ENCODE results near the gene DPH7. TPM values are rescaled to one million over a fixed set of nuclear protein-coding genes. Genes with fewer than 3 reads are reported as not detected.
"Not testable (repeated sequence)": the region's sequence is repeated elsewhere in the genome, so short reads cannot be mapped to it uniquely, and the experiment has no call there.

The DPH7 gene
- polyA plus RNA-seq, 3 donors: 38.2 to 64.2 (median 44.7) TPM

DNA sequence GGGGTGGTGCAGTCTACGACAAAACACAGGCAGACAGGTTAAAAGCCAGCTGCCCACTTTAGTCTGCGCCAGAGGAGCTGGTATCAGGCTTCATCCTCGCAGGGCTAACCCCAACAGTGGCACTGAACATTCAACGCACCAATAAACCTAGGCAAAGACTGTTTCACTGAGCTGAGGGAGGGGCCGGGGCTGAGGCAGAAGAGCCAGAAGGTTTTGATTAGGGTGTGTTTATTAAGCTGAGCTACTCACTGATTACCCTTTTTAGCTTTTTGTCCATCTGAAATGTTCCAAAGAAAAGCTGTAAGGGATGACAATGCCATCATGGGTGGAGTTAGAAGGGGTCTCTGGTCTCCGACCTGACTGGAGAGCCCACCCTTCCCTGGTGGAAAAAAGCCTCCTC lies 10.2 kb upstream of the DPH7 start:
- no peak for DNase-seq (ENCODE audit: extremely low read depth in 1 of 11, low read depth in 9 of 11, low spot score in 4 of 11)

DNA sequence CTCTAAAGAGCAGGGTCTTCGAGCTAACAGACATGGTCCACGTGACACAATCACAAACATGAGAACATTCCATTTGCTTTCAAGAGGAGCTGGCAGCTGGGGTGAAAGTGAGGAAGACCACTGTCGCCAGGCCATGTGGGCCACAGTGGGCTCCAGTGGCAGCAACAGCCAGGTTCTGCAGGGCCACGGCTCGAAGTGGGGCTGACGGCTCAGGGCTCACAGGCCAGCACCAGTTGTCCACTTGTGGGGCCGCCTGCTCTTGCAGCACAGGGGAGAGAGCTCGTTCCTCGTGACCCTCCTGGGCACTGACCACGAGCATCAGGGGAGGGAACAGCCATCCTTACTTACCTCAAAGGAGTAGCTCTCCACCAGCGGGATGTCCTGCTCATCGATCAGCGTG lies 9.6 kb upstream of the DPH7 start:
- no peak for DNase-seq (ENCODE audit: extremely low read depth in 1 of 11, low read depth in 9 of 11, low spot score in 4 of 11)

DNA sequence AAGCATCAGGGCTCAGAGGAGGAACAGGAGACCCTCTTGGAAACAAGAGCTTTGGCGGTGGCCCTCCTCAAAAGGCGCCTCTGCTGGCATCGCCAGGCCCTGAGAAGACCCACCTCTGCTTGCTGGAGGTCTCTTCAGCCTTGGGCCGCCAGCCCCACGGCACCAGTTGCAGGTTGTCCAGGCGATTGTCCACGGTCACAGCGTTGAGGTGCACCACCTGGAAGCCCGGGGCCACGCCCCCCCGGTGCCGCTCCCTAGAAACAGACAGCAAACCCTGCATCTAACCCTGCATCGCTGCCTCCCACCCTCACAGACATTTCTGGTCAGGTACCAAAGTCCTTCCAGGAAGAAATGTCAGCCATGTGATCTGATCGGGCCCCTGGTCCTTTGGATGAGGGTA lies 8.1 kb upstream of the DPH7 start:
- no peak for DNase-seq (ENCODE audit: extremely low read depth in 1 of 11, low read depth in 9 of 11, low spot score in 4 of 11)

DNA sequence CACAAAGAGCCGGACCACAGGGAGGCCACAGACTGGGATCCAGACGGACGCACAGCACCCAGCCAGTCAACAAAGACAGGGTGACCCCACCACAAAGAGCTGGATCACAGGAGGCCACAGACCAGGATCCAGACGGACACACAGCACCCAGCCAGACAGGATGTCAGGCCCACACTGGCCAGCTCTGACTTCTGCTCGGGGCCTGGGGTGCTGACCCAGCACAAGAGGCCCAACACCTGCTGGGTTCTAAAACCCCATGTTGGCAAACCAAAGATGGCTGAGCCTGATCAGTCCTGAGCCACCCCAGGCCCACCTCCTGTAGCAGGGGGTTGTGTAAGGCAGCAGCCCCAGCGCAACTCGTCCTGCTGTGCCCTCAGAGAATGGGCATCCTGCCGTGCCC lies 5.2 kb upstream of the DPH7 start:
- no peak for DNase-seq (ENCODE audit: extremely low read depth in 1 of 11, low read depth in 9 of 11, low spot score in 4 of 11)

DNA sequence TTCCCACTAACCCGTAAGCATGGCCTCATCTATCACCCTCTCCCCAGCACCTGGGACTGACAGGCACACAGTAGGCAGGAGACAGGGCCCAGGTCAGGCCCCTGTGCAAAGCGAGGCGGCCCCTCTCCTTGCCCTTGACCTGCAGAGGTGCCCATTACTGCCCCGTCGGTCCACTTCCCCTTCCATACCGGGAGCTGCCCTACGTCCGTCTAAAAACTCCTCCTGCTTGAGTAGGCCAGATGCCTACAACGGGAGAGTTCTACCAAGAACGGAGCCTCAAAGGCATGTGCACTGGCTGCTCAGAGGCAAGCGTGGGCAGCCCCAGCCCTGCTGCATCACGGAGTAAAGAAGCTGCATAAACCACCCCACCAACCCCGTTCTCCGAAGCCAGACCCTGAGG lies 4.6 kb upstream of the DPH7 start:
- no peak for DNase-seq (ENCODE audit: extremely low read depth in 1 of 11, low read depth in 9 of 11, low spot score in 4 of 11)

DNA sequence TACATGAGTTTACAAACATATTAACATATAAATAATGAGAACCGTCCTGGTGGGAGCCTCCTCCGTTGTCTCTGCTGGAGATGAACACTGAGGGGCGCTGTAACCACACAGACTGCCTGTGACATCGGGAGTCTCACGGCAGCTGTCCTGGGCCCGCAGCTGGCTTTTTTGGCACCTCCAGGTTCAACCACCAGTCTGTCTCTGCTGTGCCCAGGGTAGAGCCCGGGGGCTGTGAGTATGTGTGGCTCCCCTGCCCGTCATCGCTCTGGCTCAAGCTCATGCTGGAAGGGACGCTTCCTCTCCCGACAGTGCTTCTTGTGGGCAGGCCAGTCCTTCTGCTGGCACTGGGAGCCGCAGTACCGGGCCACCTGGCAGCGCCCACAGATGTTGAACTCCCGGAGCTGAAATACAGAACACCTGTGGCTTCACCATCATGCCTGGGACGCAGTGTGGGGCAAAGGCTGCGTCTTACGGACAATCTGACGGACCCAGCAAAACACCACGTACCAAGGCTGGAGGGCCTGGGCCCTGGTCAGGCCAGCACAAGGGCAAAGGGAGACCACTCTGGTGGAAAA lies 3.6 kb upstream of the DPH7 start:
- DNase-seq (ENCODE audit: extremely low read depth in 1 of 11, low read depth in 9 of 11, low spot score in 4 of 11): no peak

DNA sequence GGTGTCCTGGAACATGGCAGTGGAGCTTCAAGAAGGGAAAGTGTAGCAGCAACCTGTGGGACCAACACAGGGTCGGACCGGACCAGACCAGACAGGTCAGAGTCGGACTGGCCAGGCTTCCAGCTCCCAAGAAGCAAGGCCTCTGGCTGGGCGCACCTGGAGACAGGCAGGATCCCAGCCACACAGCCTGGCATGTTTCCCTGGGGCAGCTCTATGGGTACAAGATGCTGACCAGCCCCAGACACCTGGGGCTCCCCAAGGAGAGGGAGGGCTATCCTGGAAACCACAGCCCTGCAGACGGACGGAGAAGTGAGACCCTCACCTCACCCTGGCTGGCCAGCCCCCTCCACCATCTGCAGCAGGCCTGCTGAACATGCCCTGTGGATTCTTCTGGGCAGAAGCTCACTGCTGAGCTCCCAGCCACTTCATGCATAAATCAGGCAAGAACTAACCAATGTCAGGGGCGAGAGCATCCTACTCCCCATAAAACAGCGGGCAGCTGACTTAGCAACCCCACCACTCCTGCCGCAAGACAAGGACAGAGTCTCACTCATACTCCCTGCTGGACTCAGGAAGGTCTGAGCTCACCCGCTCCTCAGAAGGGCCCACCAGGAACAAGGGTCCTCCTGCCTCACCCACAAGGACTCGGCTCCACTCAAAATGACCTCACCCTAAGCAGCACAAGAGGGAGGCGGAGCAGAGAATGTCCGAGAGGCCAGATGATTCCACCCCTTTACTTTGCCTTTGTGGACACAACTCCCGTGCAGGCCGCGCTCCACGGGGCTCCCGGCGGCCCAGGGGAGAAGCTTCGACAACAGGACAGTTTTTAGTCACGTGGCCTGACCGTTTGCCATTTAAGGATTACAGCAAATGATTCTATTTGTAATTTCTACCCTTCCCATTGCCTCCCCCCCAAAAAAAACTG lies 2.9 kb upstream of the DPH7 start:
- no peak for DNase-seq (ENCODE audit: extremely low read depth in 1 of 11, low read depth in 9 of 11, low spot score in 4 of 11)

DNA sequence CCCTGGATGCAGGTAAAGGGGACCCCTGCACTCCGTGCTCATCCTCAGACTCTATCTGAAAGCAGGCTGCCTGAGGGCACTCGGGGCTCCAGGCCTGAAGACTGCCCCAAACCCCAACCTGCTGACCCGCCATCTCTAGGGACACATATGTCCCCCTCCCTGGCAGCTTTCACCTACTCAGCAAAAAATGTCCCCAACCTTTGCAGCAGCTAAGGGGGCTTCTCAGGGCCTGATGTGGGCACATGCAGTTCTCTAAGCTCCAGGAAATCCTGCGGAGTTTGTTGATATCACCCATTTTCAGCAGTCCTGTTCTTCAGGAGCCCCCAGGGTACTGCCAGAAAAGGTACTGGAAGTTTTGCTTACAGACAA lies 2.2 kb upstream of the DPH7 start:
- DNase-seq (ENCODE audit: extremely low read depth in 1 of 11, low read depth in 9 of 11, low spot score in 4 of 11): no peak

DNA sequence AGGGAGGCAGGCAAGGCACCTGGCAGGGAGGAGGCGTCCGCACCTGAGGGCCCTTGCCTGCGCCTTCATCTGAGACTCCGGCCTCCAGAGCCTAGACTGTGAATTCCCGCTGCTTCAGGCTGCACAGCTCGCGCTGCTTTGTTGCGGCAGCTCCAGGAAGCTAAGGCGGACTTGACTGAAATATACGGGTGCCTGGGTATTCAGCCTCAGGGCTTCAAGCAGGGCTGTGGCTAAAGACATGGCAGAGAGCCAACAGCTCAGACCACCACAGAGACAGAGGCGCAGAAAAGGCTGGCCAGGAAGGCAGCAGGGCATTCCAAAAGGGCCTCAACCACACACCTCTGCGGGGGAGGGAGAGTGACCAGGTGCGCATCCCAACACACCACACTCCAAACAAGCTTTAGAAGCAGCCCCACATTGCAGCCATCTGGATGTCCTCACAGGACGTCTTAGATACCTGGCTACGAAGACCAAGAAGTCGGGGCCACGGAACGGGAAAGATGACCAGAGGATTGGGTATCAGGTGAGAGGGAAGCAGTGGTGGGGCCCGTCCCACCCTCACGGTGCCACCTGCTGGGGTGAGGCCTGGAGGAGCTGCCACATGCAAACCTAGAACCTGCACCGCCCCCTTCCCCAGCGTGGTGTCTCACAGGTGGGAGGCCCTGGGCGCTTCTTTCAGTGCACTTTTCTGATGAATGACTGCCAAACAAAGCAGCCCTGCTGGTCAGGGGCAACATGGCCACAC lies 1.7 kb upstream of the DPH7 start:
- DNase-seq (ENCODE audit: extremely low read depth in 1 of 11, low read depth in 9 of 11, low spot score in 4 of 11): no peak

DNA sequence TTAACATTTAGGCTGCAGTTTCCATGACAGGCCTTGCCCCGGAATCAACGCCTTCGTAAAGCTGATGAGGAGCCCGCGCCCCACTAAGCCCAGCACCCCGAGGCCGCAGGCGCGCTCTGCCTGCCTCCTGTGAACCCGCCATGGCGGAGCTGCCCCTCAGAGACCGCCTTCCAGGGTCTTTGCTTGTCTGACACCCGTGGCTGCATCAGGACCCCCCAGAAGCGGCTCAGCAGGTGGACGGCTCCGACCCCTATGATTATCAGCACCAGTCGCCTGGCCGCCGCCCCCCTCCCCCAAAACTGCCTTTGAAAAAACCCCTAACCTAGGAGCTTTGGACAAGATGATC lies 507 bp upstream of the DPH7 start:
- DNase-seq (ENCODE audit: extremely low read depth in 1 of 11, low read depth in 9 of 11, low spot score in 4 of 11): no peak

DNA sequence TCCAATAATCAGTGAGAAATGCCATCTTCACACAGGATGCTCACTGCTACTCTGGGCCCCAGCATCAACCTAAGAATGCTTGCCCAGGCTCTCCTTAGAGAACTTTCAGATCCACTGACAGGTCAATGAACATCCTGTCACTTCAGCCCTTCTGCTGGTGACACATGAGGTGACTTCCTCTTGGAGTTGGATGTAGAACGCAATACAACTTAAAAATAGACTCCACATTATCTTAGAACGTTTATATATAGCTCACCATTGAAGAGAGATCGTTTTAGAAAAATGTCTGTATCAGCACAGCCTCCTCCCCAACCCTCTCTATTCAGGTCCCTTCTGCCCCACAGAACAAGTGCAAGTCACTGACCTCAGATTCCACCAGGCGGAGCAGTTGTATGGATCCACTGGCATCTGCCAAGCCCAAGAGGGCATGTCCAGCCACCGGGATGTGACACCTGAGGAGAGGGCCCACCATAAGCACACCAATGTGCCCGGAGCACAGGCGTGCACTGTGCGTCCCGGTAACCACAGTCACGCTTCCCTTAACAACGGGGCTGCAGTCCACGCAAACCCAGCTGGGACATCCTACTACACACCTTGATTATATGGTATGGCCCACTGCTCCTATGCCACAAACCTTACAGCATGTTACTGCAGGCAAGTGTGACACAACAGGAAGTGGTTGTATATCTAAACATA lies 2.9 kb downstream of the DPH7 start:
- no peak for DNase-seq (ENCODE audit: extremely low read depth in 1 of 11, low read depth in 9 of 11, low spot score in 4 of 11)

DNA sequence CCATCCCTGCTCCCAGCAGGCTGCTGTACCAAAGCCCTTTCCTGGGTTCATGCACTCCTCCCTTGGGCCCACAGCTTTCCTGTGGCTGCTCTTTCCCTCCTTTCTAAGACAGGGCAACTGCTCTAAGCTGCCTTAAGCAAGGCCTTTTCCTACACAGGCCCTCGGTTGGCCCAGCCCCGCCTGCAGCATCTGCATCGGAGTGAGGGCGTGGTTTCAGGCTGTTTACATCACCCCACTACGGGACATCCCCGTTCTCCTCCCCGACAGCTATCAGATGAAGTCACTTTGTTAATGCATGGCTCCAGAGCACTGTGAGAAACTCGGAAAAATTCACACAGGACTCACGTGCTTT lies 3.4 kb downstream of the DPH7 start:
- no peak for DNase-seq (ENCODE audit: extremely low read depth in 1 of 11, low read depth in 9 of 11, low spot score in 4 of 11)

DNA sequence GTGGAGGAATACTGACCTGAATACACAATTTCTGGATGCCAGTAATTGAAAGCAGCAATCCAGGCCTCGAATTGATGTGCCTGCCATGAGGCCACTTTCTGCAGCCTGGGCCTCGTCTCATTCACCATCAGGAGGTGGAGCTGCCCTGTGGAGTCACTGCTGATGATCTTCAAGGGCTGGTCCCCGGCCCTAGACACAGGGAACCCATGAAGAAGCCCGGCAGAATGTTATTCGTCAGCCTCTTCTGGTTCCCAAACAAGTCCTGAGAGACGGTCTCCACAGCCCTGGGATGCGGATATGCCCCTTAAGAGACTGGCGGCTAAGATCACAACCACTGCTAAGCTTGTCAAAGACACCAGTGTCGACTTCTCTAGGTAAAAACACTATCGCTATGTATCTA lies 4.5 kb downstream of the DPH7 start:
- no peak for DNase-seq (ENCODE audit: extremely low read depth in 1 of 11, low read depth in 9 of 11, low spot score in 4 of 11)

DNA sequence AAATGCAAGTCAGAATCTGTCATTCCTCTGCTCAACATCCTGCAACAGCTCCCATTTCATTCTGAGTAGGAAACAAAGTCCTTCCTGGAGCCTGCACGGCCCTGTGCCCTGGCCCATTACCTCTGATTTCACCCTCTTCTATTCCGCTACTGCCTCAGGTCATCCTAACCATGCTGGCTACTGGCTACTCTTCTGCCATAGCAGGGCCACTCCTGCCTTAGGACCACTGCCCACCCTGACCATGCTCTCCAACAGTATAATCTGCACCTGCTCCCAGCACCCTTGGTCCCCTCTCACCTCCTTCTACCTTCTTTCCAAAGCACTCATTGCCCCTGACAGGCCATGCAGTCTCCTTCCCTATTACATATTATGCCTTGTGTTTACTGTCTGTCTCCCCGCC lies 8.2 kb downstream of the DPH7 start:
- DNase-seq (ENCODE audit: extremely low read depth in 1 of 11, low read depth in 9 of 11, low spot score in 4 of 11): no peak

DNA sequence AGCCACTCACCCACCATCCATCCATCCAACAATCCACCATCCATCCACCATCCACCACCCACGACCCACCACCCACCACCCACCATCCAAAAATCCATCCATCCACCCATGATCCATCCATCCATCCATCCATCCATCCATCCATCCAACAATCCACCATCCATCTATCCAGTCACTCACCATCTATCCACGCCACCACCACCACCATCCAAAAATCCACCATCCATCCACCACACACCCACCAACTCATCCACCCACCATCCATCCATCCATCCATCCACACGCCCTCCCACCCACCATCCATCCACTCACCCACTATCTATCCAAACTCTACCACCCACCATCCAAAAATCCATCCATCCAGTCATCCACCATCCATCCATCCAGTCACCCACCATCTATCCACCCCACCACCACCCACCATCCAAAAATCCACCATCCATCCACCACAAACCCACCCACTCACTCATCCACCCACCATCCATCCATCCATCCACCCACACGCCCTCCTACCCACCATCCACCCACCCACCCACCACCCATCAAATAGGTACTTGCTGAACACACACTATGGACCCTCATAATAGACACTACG lies 9.0 kb downstream of the DPH7 start:
- no peak for DNase-seq (ENCODE audit: extremely low read depth in 1 of 11, low read depth in 9 of 11, low spot score in 4 of 11)

DNA sequence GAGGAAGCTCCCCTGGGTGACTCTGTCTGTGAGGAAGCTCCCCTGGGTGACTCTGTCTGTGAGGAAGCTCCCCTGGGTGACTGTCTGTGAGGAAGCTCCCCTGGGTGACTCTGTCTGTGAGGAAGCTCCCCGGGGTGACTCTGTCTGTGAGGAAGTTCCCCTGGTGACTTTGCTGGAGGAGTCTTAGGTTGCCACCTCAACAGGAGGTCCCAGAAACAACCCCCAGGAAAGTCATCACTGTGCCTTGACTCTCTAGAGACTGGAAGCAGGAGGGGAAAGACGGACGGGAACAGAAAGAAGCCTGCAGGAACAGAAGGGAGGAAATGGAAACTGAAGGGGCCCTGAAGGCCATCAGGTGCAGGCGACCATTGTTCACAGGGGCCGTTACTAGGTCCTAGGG lies 10.3 kb downstream of the DPH7 start:
- not testable (repeated sequence) for DNase-seq (ENCODE audit: extremely low read depth in 1 of 11, low read depth in 9 of 11, low spot score in 4 of 11)

DNA sequence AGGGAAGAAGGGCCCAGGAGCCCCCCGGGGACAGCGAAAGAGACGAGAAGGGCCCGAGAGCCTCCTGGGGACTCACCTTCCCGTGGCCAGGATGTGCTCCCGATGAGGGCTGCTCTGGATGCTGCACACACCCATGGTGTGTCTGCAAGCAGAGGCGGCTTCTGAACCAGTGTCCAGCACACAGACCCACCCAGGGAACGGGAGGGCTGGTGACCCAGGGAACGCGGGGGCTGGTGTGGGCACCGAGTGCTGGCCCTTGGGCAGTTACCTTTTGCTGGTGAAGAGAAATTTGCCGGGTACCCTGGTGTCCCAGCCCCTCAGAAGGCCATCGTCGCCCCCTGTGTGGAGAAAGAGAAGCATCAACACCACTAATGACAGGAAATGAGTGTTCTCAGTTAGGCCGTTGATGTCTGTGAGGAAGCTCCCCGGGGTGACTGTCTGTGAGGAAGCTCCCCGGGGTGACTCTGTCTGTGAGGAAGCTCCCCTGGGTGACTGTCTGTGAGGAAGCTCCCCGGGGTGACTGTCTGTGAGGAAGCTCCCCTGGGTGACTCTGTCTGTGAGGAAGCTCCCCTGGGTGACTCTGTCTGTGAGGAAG lies 13.8 kb downstream of the DPH7 start:
- DNase-seq (ENCODE audit: extremely low read depth in 1 of 11, low read depth in 9 of 11, low spot score in 4 of 11): no peak

DNA sequence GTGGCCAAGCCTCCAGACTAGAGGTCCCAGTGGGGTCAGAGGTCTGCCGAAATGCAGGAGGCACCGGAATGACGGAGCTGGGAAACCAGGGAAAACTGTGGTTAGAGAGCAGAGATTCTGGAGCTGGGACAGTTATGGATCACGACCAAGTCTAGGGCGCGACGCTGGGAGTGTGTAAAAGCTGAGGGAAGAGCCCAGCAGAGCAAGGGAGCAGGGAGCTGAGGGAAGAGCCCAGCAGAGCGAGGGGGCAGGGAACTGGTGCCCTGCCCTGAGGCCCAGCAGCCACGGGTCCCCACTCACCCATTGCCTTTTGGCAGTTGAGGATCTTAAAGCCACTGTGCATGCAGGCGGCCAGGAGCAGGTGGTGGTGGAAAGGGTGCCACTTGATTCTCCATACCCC lies 14.6 kb downstream of the DPH7 start:
- no peak for DNase-seq (ENCODE audit: extremely low read depth in 1 of 11, low read depth in 9 of 11, low spot score in 4 of 11)

DNA sequence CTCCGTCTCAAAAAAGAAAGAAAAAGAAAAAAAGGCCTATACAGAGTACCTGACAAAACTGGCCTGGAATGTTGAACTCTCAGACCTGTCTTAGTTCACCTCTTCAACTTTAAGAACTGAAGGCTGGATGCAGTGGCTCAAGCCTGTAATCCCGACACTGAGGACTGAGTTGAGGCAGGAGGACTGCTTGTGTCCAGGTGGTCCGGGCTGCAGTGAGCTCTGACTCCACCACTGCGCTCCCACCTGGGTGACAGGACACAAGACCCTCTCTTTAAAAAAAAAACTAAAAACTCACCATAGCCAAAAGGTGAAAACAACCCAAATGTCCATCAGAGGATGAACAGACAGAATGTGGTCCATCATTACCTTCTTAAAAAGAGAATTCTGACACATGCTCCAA lies 20.6 kb downstream of the DPH7 start:
- DNase-seq (ENCODE audit: extremely low read depth in 1 of 11, low read depth in 9 of 11, low spot score in 4 of 11): no peak
